Measurements from ENCODE around the gene LHX4. TPM values are rescaled to one million over a fixed set of nuclear protein-coding genes. Genes with fewer than 3 reads are reported as not detected.
A peak's percentile ranks its signal among the peaks of the same experiment; 100 is the strongest.

Gene LHX4
- total and polyA plus RNA-seq, 2 of the 8 experiments (the other 6 are each of a cell fraction or from before 2014, with no cell fraction given), result 0.85 to 4.9 TPM

- WGBS, 2 experiments (ENCODE audit: extremely low coverage in 1 of 2, insufficient coverage in 1 of 2, insufficient read length in 1 of 2, insufficient replicate concordance in 2 of 2, low coverage in 1 of 2, low lambda C conversion rate in 2 of 2, missing lambda C conversion rate in 1 of 2), result 92% methylated on average over 11 of the region's 11 CpGs; no CpG with 5 or more reads in 1 of the 2 experiments
- no peak overlapping the region for H3K4ac ChIP-seq (replicated peaks; ENCODE audit: insufficient read length, low read depth, low read length)
- no peak overlapping the region for H4K91ac ChIP-seq (replicated peaks; ENCODE audit: insufficient read length, low read length)
- no peak overlapping the region for H3K27ac ChIP-seq (ENCODE audit: low read depth, low read length)
- no peak overlapping the region for H4K5ac ChIP-seq (ENCODE audit: insufficient read length, low read depth, low read length)
- no peak overlapping the region for H3K9ac ChIP-seq (replicated peaks in 1 of 4; ENCODE audit: extremely low read depth in 1 of 4, low read depth in 3 of 4, low read length in 3 of 4)
- no peaks in the 10 kb centered on the region; a peak in 1 of 7 replicates for H3K27me3 ChIP-seq (replicated peaks in 1 of 4; ENCODE audit: control insufficient read depth in 3 of 4, extremely low read depth in 1 of 4, insufficient read depth in 3 of 4, low read length in 3 of 4)
- ChIA-PET CTCF (ENCODE audit: partially characterized antibody) (interaction anchor here (1.4 to 17.1 kb wide), 9 partner anchors 16 to 228 kb away, joined by 4 to 244 read pairs (median 27); no protein-coding TSS in a partner anchor), POLR2A (ENCODE audit: partially characterized antibody) (interaction anchor here (0.9 to 4.0 kb wide), 3 partner anchors 16 to 22 kb away, joined by 3 to 17 read pairs (median 4); no protein-coding TSS in a partner anchor)
- no peak overlapping the region for H3K4me2 ChIP-seq (ENCODE audit: insufficient read depth in 1 of 2, low read depth in 2 of 2, low read length in 2 of 2)
- peaks cover 0 to 18% (median 10%) of the 10 kb centered on the region in 4 experiments; a peak in 6 of 7 replicates for H3K4me1 ChIP-seq (replicated peaks in 1 of 4; ENCODE audit: control insufficient read depth in 3 of 4, insufficient read depth in 4 of 4, low read length in 3 of 4)
- no peak overlapping the region for H3K4me3 ChIP-seq (ENCODE audit: extremely low read depth in 1 of 4, insufficient read depth in 2 of 4, low read depth in 3 of 4, low read length in 4 of 4)
- DNase-seq (ENCODE audit: low read depth in 1 of 2, low spot score in 2 of 2) (no peak), FAIRE-seq (no peak)
- no peaks in the 10 kb centered on the region for H3K36me3 ChIP-seq (ENCODE audit: control insufficient read depth in 2 of 4, insufficient read depth in 4 of 4, low read length in 3 of 4)
- 0 out of 2 replicates have a peak overlapping the region, but pooled peaks have one; percentile 60 for H3K18ac ChIP-seq (ENCODE audit: extremely low read depth, low read length)
- H3K79me1 ChIP-seq (ENCODE audit: low read depth, low read length), result no peaks in the 10 kb centered on the region
- peak overlapping the region; percentile 98; the same call in 1 of the 2 replicates for H2AK5ac ChIP-seq (ENCODE audit: low read depth, low read length)
- H2BK12ac ChIP-seq (ENCODE audit: low read depth, low read length), result peak overlapping the region; percentile 90; the same call in 1 of the 2 replicates
- H4K8ac ChIP-seq (ENCODE audit: extremely low read depth, insufficient read depth, low read length), result 0 out of 2 replicates have a peak overlapping the region, but pooled peaks have one; percentile 66
- H3K23me2 ChIP-seq (ENCODE audit: low read depth, low read length), result peaks cover 1% of the 10 kb centered on the region; the same call in 1 of the 2 replicates
- no peak overlapping the region for H3K14ac ChIP-seq (ENCODE audit: insufficient read length)
- no peaks in the 10 kb centered on the region for H3K79me2 ChIP-seq (ENCODE audit: control insufficient read depth in 1 of 2, insufficient read depth in 2 of 2, low read length in 2 of 2)
- H2BK120ac ChIP-seq (replicated peaks; ENCODE audit: low read depth, low read length), result no peak overlapping the region
- no peak overlapping the region for H2AFZ ChIP-seq (ENCODE audit: low read length)
- H2BK15ac ChIP-seq (ENCODE audit: low read length), result no peak overlapping the region
- H3K9me3 ChIP-seq (ENCODE audit: insufficient read depth in 2 of 2, low read depth in 1 of 2, low read length in 1 of 2), result no peaks in the 10 kb centered on the region
- H4K20me1 ChIP-seq (replicated peaks in 1 of 2; ENCODE audit: control insufficient read depth in 1 of 2, insufficient read depth in 2 of 2, low read length in 2 of 2), result no peaks in the 10 kb centered on the region
- 0 out of 2 replicates have a peak overlapping the region, but pooled peaks have one; percentile 34 for H2BK20ac ChIP-seq (ENCODE audit: low read length)
- H3K23ac ChIP-seq (ENCODE audit: insufficient read length), result no peak overlapping the region
- no peak overlapping the region for H2BK5ac ChIP-seq (ENCODE audit: low read depth, low read length)
- no peak overlapping the region for H3K56ac ChIP-seq (replicated peaks; ENCODE audit: insufficient read length, low read depth, low read length)
- TF ChIP-seq RXRA (IDR thresholded peaks at IDR 0.05; ENCODE audit: insufficient read depth, low read depth, low read length) (no peak), MAX (IDR thresholded peaks at IDR 0.05) (no peak), ZNF274 (IDR thresholded peaks at IDR 0.05; ENCODE audit: borderline replicate concordance, extremely low read depth, low read length) (no peak), EP300 (IDR thresholded peaks at IDR 0.05; ENCODE audit: borderline replicate concordance in 1 of 2, low read depth in 2 of 2, low read length in 2 of 2) (no peak), BRCA1 (IDR thresholded peaks at IDR 0.05; ENCODE audit: low read depth, low read length) (no peak), CTCF (IDR thresholded peaks at IDR 0.05; ENCODE audit: control extremely low read depth in 1 of 3, insufficient read depth in 1 of 3, low read depth in 1 of 3, low read length in 3 of 3) (no peak), ATF2 (IDR thresholded peaks at IDR 0.05; ENCODE audit: low read length) (no peak), SRF (IDR thresholded peaks at IDR 0.05; ENCODE audit: low read depth, low read length) (no peak)
Measured at GRCh38 chr1:180254854-180255253, 24.8 kb downstream of the LHX4 start.

Measured in H1 (cell line).